Activated T-helper 1 cell treated with anti-CD3 and anti-CD28 coated beads, Interleukin-2, amount 50 U/mL, for 16 hours (primary cell): ENCODE data around the gene FADS3.

ENCODE experiments used
- DNase-seq, 2 donors: peaks; one replicate each; pipeline ENCODE4 v3.0.0-alpha.2; 2020; ENCODE audit warnings: low read depth in 1 of 2, low spot score in 1 of 2

The FADS3 gene

GRCh38 chr11:61913699-61914395, 22.5 kb upstream of the FADS3 start:
- DNase-seq: no peak

- DNase-seq: no peak
Measured at GRCh38 chr11:61912991-61913698, 21.8 kb upstream of the FADS3 start.

- no peak for DNase-seq
Measured at GRCh38 chr11:61912530-61912898, 21.2 kb upstream of the FADS3 start.

GRCh38 chr11:61911701-61912529, 20.6 kb upstream of the FADS3 start:
- no peak for DNase-seq

- DNase-seq: no peak
Measured at GRCh38 chr11:61911128-61911700, 19.9 kb upstream of the FADS3 start.

GRCh38 chr11:61910187-61911127, 19.1 kb upstream of the FADS3 start:
- DNase-seq: no peak

- DNase-seq: no peak
Measured at GRCh38 chr11:61908730-61909316, 17.5 kb upstream of the FADS3 start.

- DNase-seq: no peak
Measured at GRCh38 chr11:61907871-61908729, 16.8 kb upstream of the FADS3 start.

- DNase-seq: no peak
Measured at GRCh38 chr11:61907282-61907681, 15.9 kb upstream of the FADS3 start.

- no peak for DNase-seq
Measured at GRCh38 chr11:61906522-61906909, 15.2 kb upstream of the FADS3 start.

GRCh38 chr11:61905801-61906521, 14.6 kb upstream of the FADS3 start:
- DNase-seq: no peak

- no peak for DNase-seq
Measured at GRCh38 chr11:61905067-61905696, 13.8 kb upstream of the FADS3 start.

- DNase-seq: no peak
Measured at GRCh38 chr11:61904539-61905048, 13.2 kb upstream of the FADS3 start.

GRCh38 chr11:61903845-61904244, 12.5 kb upstream of the FADS3 start:
- no peak for DNase-seq

GRCh38 chr11:61902313-61902712, 11.0 kb upstream of the FADS3 start:
- DNase-seq: no peak

GRCh38 chr11:61901397-61901796, 10.1 kb upstream of the FADS3 start:
- DNase-seq: no peak

GRCh38 chr11:61900251-61900650, 8.9 kb upstream of the FADS3 start:
- no peak for DNase-seq
